HG02981 (cell line): ENCODE results near the gene EIF3M.
"Not testable (repeated sequence)": the region's sequence is repeated elsewhere in the genome, so short reads cannot be mapped to it uniquely, and the experiment has no call there.

Experiments
- ATAC-seq: cut with Tn5 transposase; IDR thresholded peaks from one replicate; pipeline ENCODE4 v1.9.1; 2021; ENCODE audit warnings: mild to moderate bottlenecking, moderate library complexity; ENCODE audit not compliant: unreplicated experiment

Gene EIF3M

GRCh38 chr11:32594272-32594671 is 10.6 kb downstream of the EIF3M start:
- no peak for ATAC-seq

GRCh38 chr11:32596114-32596513 is 12.5 kb downstream of the EIF3M start:
- ATAC-seq = not testable (repeated sequence)

GRCh38 chr11:32597921-32598320 is 14.3 kb downstream of the EIF3M start:
- ATAC-seq = no peak

GRCh38 chr11:32602657-32603415 is 19.2 kb downstream of the EIF3M start:
- no peak for ATAC-seq

- ATAC-seq = no peak
Observed at GRCh38 chr11:32606220-32606619, 22.6 kb downstream of the EIF3M start.

- not testable (repeated sequence) for ATAC-seq
Observed at GRCh38 chr11:32608826-32609225, 25.2 kb downstream of the EIF3M start.

GRCh38 chr11:32610797-32611352 is 27.2 kb downstream of the EIF3M start:
- no peak for ATAC-seq

GRCh38 chr11:32613500-32614151 is 30.0 kb downstream of the EIF3M start:
- no peak for ATAC-seq

- ATAC-seq = no peak
Observed at GRCh38 chr11:32615422-32615821, 31.8 kb downstream of the EIF3M start.

GRCh38 chr11:32616903-32617302 is 33.3 kb downstream of the EIF3M start:
- no peak for ATAC-seq

- ATAC-seq = no peak
Observed at GRCh38 chr11:32630844-32631243, 47.2 kb downstream of the EIF3M start.

- no peak for ATAC-seq
Observed at GRCh38 chr11:32635819-32636218, 52.2 kb downstream of the EIF3M start.

GRCh38 chr11:32641361-32641760 is 57.7 kb downstream of the EIF3M start:
- no peak for ATAC-seq

- no peak for ATAC-seq
Observed at GRCh38 chr11:32643526-32643925, 59.9 kb downstream of the EIF3M start.
